ENCODE results near the gene AHCYL1. TPM values are rescaled to one million over a fixed set of nuclear protein-coding genes. Genes with fewer than 3 reads are reported as not detected.

The AHCYL1 gene
- total RNA-seq, 1 experiment from 2014 or later, result 89.0 TPM

- Mint-ChIP-seq H3K9me3 (peaks cover 0 to 5% of the 10 kb centered on the region in 2 experiments; a peak in 2 of 5 replicates), H3K4me1 (peaks cover 45 to 73% of the 10 kb centered on the region in 2 experiments), H3K27ac (peak overlapping the region in 2 of 3 experiments; percentile 53 to 92; a peak in 3 of 7 replicates), H3K27me3 (ENCODE audit: low read depth) (peaks cover 67% of the 10 kb centered on the region), H3K36me3 (ENCODE audit: insufficient read depth in 1 of 3, low read depth in 3 of 3) (peaks cover 0 to 5% (median 0%) of the 10 kb centered on the region in 3 experiments; a peak in 1 of 7 replicates), H3K4me3 (peak overlapping the region; percentile 2 to 70; a peak in 4 of 5 replicates)
- Histone ChIP-seq H4K91ac (ENCODE audit: insufficient read length, low read depth, low read length) (no peak overlapping the region), H3K79me2 (ENCODE audit: insufficient read depth, low read length) (no peaks in the 10 kb centered on the region), H2BK120ac (ENCODE audit: low read depth, low read length, poor library complexity, severe bottlenecking) (no peak overlapping the region), H3T11ph (ENCODE audit: low read length) (no peak overlapping the region), H3K9ac (ENCODE audit: extremely low read depth, insufficient read length, low read length) (no peak overlapping the region), H2AK5ac (ENCODE audit: insufficient read length, low read length) (no peak overlapping the region), H2AFZ (ENCODE audit: low read length) (no peak overlapping the region), H2BK15ac (ENCODE audit: low read depth, low read length) (no peak overlapping the region), H3K14ac (ENCODE audit: insufficient read depth, low read length) (no peak overlapping the region), H3K27me3 (ENCODE audit: insufficient read depth, low read length) (peaks cover 21% of the 10 kb centered on the region; the same call in 1 of the 2 replicates), H4K20me1 (ENCODE audit: control insufficient read depth, insufficient read depth, insufficient read length) (no peaks in the 10 kb centered on the region), H3K4me2 (ENCODE audit: insufficient read depth, insufficient read length, low read length) (peak overlapping the region; percentile 46), H3K4ac (ENCODE audit: low read depth, low read length) (no peak overlapping the region), H3K27ac (ENCODE audit: insufficient read length, low read depth, low read length) (no peak overlapping the region), H3K23me2 (ENCODE audit: insufficient read length, low read depth, low read length, poor library complexity, severe bottlenecking) (no peaks in the 10 kb centered on the region), H2BK12ac (ENCODE audit: insufficient read length, low read depth, low read length) (no peak overlapping the region), H2BK5ac (ENCODE audit: insufficient read length, low read length) (no peak overlapping the region), H3K18ac (ENCODE audit: insufficient read length, low read depth, low read length) (no peak overlapping the region), H2BK20ac (ENCODE audit: low read depth, low read length, poor library complexity, severe bottlenecking) (no peak overlapping the region), H3K56ac (ENCODE audit: insufficient read length, low read depth, low read length) (no peak overlapping the region), H3K4me1 (ENCODE audit: insufficient read depth, low read length) (peaks cover 5% of the 10 kb centered on the region; the same call in 1 of the 2 replicates), H3K9me3 (ENCODE audit: control insufficient read depth, low read depth, low read length) (no peaks in the 10 kb centered on the region), H4K5ac (ENCODE audit: insufficient read length, low read depth, low read length) (no peak overlapping the region), H4K8ac (replicated peaks; ENCODE audit: insufficient read length, low read depth, low read length) (no peak overlapping the region), H3K79me1 (ENCODE audit: insufficient read depth, low read depth, low read length, poor library complexity, severe bottlenecking) (no peaks in the 10 kb centered on the region), H3K23ac (ENCODE audit: insufficient read length, low read depth, low read length) (no peak overlapping the region)
- TF ChIP-seq CTCF (conservative IDR thresholded peaks at IDR 0.05), result no peak
- no peak for DNase-seq
- no CpG with 5 or more reads among the region's 1 CpG for WGBS (ENCODE audit: extremely low coverage, insufficient read length, low lambda C conversion rate)
Measured at GRCh38 chr1:109960745-109961094, 23.8 kb upstream of the AHCYL1 start.

Measured in H9 (cell line).